Activated naive CD4-positive, alpha-beta T cell treated with anti-CD3 and anti-CD28 coated beads for 36 hours (primary cell): Measurements from ENCODE around the gene LAMA2. TPM values are rescaled to one million over a fixed set of nuclear protein-coding genes. Genes with fewer than 3 reads are reported as not detected.

ENCODE experiments used
- CTCF ChIA-PET: fragments of 350-600 bp; sonication (Branson Sonifier 250); formaldehyde crosslinking; loops from one replicate; lab custom pipeline; 2021; ENCODE audit warnings: antibody characterized with exemption; lab: Charles Lee
- DNase-seq: peaks from one replicate; pipeline ENCODE4 v3.0.0-alpha.2; 2020
- H3K27ac Mint-ChIP-seq: one replicate; pipeline ENCODE4 v1.8.0; 2021; ENCODE audit warnings: mild to moderate bottlenecking, mixed read lengths
- H3K27me3 Mint-ChIP-seq: one replicate; pipeline ENCODE4 v1.8.0; 2021; ENCODE audit warnings: low read depth, mixed read lengths
- H3K36me3 Mint-ChIP-seq: one replicate; pipeline ENCODE4 v1.8.0; 2021; ENCODE audit warnings: low read depth, mixed read lengths
- H3K4me1 Mint-ChIP-seq: one replicate; pipeline ENCODE4 v1.8.0; 2021; ENCODE audit warnings: low read depth, mixed read lengths
- H3K4me3 Mint-ChIP-seq: one replicate; pipeline ENCODE4 v1.8.0; 2021; ENCODE audit warnings: mild to moderate bottlenecking, moderate library complexity, mixed read lengths
- H3K9me3 Mint-ChIP-seq: one replicate; pipeline ENCODE4 v1.8.0; 2021; ENCODE audit warnings: mixed read lengths
- intact Hi-C: fragments of 100-400 bp; cut with micrococcal nuclease; formaldehyde crosslinking; loops from one replicate; pipeline ENCODE4 v1.15.1; 2023
- total RNA-seq, 2 experiments: library from RNA; stranded (reverse); gene quantifications; one replicate each; pipeline ENCODE4 v1.2.3, GENCODE V29; 2021

The LAMA2 gene
- total RNA-seq, 2 experiments from 2014 or later: 0.86 to 2.2 TPM

DNA sequence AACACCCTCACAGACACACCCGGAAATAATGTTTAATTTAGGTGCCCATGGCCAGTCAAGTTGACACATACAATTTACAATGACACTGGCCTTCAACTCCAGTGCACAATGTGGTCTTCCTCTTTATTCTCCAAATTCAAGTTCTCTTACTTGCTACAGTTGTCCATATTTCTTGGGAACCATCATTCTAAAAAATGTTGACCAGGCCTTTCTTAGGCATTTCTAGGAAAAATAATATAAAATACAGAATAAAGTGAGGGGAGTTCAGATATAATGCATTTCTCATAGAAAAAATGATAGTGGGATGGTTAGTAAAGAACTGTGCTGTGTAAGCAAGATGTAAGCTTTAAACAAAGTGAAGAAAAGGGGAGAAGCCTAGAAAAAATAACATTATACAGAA, 528.2 kb downstream of the LAMA2 start:
- Mint-ChIP-seq H3K36me3 (no peaks in the 10 kb centered on the region), H3K9me3 (no peaks in the 10 kb centered on the region), H3K4me1 (no peaks in the 10 kb centered on the region), H3K4me3 (no peak overlapping the region), H3K27ac (no peak overlapping the region), H3K27me3 (no peaks in the 10 kb centered on the region)
- CTCF ChIA-PET: no interaction called here
- DNase-seq: no peak
- intact Hi-C loops: no loop called here

DNA sequence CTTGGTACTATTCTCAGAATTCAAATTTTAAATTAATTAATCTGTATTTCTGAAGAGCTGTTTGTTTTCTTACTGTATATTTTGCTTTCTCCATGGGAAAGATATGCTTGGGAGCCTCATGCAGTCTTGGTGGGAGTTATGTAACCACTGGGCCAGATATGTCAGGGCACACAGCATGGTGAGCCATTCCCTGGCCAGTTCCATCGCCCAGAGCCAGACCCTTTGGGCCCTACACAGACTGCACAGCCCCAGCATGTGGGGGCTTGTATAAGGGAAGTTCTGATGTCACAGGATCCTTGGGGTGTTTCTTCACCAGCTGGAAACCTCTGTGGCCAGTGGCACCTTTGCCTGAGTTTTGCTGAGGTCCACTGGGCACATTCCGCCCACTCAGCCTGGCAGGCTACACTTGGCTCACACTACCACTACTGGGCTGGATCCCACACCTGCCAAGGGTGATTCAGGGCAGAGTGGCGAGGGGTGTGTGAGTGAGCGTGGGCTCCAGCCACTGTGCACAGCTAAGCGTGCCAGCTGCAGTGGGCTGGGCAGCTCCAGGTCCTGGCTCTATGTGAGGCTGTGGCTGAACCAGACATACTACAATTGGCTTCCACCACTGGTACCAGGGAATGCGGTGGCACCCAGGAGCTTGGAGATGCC, 533.5 kb downstream of the LAMA2 start:
- CTCF ChIA-PET: interaction anchor here (0.6 kb wide), 1 partner anchor 64 kb away, joined by 3 read pairs; no protein-coding TSS in a partner anchor
- no peak overlapping the region for H3K4me3 Mint-ChIP-seq
- no peaks in the 10 kb centered on the region for H3K36me3 Mint-ChIP-seq
- intact Hi-C loops: no loop called here
- no peaks in the 10 kb centered on the region for H3K9me3 Mint-ChIP-seq
- no peaks in the 10 kb centered on the region for H3K27me3 Mint-ChIP-seq
- H3K27ac Mint-ChIP-seq: no peak overlapping the region
- H3K4me1 Mint-ChIP-seq: no peaks in the 10 kb centered on the region
- no peak for DNase-seq

DNA sequence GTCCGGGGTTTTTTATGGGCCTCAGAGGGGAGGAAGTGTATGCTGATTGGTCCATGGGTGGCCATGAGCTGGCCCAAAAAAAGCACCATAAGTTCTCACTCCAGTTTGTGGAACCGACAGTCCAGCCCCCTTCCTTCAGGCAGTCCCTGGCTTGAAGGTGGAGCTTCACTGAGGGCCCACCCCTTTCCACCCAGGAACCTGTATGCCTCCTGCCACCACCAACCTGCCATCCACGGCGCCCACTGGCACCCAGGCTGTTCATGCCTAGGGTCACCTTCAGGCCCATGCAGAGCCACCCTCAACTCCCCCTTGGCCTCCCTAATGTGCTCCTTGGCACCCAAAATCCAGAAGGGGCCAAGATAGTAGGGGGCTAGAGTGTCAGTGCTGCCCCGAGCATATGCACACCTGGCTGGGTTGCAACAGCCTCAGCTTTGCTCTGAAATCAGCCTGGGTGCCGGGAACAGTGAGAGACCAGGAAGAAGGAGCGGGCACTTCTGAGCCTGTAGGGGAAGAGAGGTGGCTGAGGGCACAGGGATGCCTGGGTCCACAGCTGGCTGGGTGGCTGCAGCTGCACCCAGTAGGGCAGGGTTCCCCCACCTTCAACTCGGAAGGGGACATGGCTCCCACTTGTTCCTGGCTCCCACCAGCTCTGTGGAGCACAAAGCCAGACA, 534.6 kb downstream of the LAMA2 start:
- H3K4me3 Mint-ChIP-seq: no peak overlapping the region
- no peaks in the 10 kb centered on the region for H3K9me3 Mint-ChIP-seq
- CTCF ChIA-PET: interaction anchor here (0.8 kb wide), 1 partner anchor 47 kb away, joined by 3 read pairs; no protein-coding TSS in a partner anchor
- DNase-seq: no peak
- H3K27me3 Mint-ChIP-seq: no peaks in the 10 kb centered on the region
- H3K36me3 Mint-ChIP-seq: no peaks in the 10 kb centered on the region
- H3K4me1 Mint-ChIP-seq: no peaks in the 10 kb centered on the region
- intact Hi-C loops: no loop called here
- no peak overlapping the region for H3K27ac Mint-ChIP-seq

DNA sequence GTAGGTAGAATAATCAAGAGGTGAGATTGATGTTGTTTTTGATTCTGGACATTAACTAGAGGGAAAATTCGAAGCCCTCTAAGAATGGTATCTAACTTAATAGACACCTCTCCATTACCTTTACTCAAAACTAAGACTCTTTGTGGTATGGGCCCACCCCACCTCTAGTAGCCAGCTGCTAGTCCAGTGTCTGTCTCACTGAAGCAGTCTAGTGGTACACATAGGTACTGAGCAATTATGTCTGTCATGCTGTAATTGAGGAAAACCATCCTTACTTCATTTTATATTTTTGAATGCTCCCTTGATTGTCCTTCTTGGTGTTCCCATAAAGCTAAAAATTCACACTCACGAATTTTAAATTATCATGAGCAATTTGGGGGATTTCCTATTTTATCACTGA, 536.4 kb downstream of the LAMA2 start:
- no peak for DNase-seq
- intact Hi-C loops: no loop called here
- Mint-ChIP-seq H3K36me3 (no peaks in the 10 kb centered on the region), H3K4me1 (no peaks in the 10 kb centered on the region), H3K9me3 (no peaks in the 10 kb centered on the region), H3K4me3 (no peak overlapping the region), H3K27ac (no peak overlapping the region), H3K27me3 (no peaks in the 10 kb centered on the region)
- CTCF ChIA-PET: no interaction called here

DNA sequence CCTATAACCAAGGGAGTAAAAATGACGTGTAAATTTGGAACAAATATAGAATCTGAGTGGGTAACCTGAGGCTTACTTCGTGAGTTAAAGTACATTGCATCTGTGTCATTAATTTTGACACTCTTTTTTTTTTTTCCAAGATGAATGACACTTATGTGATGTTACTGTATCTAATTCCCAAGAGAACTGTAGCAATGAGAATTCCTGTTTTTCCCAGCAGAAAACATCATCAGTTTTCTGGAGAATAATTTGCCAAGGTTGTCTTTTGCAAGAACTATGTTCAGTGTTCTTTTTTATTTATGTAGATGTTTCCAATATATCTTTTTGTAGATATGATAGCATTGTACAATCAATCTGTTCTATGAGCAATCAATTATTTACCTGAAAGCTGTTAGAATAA, 543.4 kb downstream of the LAMA2 start:
- no peaks in the 10 kb centered on the region for H3K9me3 Mint-ChIP-seq
- H3K4me1 Mint-ChIP-seq: no peaks in the 10 kb centered on the region
- H3K36me3 Mint-ChIP-seq: no peaks in the 10 kb centered on the region
- CTCF ChIA-PET: no interaction called here
- H3K27ac Mint-ChIP-seq: no peak overlapping the region
- intact Hi-C loops: no loop called here
- no peaks in the 10 kb centered on the region for H3K27me3 Mint-ChIP-seq
- no peak overlapping the region for H3K4me3 Mint-ChIP-seq
- no peak for DNase-seq

DNA sequence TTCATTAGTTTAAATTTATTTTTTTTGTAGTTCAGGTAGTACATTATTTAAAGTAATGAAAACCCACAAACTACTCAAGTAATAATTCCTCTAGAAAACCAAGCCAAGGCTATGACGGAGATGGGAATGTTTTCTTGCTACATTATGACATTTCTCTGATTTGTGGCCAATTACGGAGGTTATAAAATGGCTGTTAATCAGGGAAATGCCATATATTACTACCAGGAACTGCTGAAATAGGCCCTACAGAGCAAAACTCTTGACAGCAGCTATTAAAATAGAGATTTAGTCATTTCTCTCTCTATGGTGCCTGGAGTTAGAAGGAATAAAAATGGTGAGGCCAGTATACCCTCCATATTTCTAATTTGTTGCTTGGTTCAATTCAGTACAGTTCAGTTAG, 547.0 kb downstream of the LAMA2 start:
- H3K36me3 Mint-ChIP-seq: no peaks in the 10 kb centered on the region
- CTCF ChIA-PET: no interaction called here
- H3K4me3 Mint-ChIP-seq: no peak overlapping the region
- peaks cover 5% of the 10 kb centered on the region for H3K4me1 Mint-ChIP-seq
- no peak for DNase-seq
- H3K27me3 Mint-ChIP-seq: no peaks in the 10 kb centered on the region
- intact Hi-C loops: no loop called here
- no peak overlapping the region for H3K27ac Mint-ChIP-seq
- H3K9me3 Mint-ChIP-seq: no peaks in the 10 kb centered on the region

DNA sequence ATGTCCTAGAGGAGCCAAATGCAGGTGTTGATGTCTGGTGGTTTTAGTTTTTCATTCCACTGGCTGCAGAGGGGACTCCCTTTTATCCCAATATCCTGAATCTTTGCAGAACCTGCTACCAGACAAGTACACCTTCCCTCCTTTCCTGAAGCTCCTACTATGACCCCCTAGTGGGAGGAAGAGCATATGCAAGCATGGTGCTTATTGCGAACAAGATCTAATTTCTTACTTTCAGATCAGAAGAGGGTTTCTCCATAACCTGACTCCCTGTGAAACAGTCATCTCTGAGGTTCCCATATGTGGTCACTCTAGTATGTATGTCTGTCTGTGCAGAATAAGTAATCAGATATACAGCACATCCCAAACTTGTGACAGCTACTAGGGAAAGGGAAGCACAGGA, 549.8 kb downstream of the LAMA2 start:
- Mint-ChIP-seq H3K4me1 (peaks cover 5% of the 10 kb centered on the region), H3K27me3 (no peaks in the 10 kb centered on the region), H3K4me3 (no peak overlapping the region), H3K9me3 (no peaks in the 10 kb centered on the region), H3K36me3 (no peaks in the 10 kb centered on the region), H3K27ac (no peak overlapping the region)
- intact Hi-C loops: no loop called here
- CTCF ChIA-PET: no interaction called here
- DNase-seq: no peak

DNA sequence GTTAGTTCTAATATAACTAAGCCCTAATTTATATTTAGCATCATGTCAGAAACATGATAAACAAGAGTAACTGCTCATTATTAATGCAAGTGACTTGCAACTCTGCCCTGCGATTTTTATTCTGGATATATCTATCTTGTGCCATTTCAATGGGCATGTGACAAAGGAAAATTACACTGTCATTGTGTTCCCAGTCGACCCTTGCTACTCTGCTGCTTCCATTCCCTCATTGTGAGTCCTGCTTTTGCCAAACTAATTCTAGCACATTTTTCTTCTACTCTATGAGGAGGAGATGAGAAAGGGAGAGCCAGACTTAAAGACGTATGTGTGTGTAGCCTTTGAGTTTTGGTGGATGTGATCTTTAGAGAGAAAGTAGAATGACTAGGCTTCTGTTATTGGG, 551.2 kb downstream of the LAMA2 start:
- Mint-ChIP-seq H3K4me3 (no peak overlapping the region), H3K4me1 (peaks cover 5% of the 10 kb centered on the region), H3K9me3 (no peaks in the 10 kb centered on the region), H3K27ac (no peak overlapping the region), H3K36me3 (no peaks in the 10 kb centered on the region), H3K27me3 (no peaks in the 10 kb centered on the region)
- intact Hi-C loops: no loop called here
- no peak for DNase-seq
- CTCF ChIA-PET: no interaction called here

DNA sequence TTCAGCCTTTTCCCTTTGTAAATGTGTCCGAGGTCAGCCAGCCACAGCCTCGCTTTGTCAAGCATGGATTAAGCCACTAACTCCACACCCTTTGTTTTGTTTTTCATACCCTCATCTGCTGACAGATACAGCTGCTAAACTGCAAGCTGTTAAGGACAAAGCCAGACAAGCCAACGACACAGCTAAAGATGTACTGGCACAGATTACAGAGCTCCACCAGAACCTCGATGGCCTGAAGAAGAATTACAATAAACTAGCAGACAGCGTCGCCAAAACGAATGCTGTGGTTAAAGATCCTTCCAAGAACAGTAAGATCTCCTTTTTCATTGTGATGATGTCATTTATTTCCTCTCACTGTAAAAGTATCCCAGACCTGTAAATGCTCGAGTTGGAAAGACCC, 557.8 kb downstream of the LAMA2 start:
- Mint-ChIP-seq H3K4me3 (no peak overlapping the region), H3K27me3 (no peaks in the 10 kb centered on the region), H3K4me1 (peaks cover 21% of the 10 kb centered on the region), H3K27ac (no peak overlapping the region), H3K9me3 (no peaks in the 10 kb centered on the region), H3K36me3 (no peaks in the 10 kb centered on the region)
- intact Hi-C loops: loop anchor here (10.0 kb wide), 1 partner anchor 1676 kb away; no protein-coding TSS in a partner anchor
- peak; percentile 17 for DNase-seq
- CTCF ChIA-PET: no interaction called here

DNA sequence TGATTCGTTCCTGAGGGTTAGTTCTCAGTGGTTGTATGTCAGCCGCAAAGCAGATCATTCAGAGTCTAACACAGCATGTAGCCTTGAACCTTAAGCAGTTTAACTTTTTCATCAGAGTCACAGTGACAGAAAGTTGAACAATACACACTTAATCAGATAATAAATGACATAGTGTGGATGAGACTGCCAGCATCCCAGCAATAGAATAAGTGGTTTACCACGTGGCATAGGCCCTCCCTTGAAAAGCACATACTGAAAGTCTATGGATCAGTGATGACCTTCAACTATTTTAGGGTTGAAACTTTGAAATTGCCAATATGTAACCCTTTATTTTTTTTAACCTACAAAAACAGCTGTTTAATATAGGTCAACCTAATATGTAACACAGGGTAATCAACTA, 561.7 kb downstream of the LAMA2 start:
- DNase-seq: no peak

DNA sequence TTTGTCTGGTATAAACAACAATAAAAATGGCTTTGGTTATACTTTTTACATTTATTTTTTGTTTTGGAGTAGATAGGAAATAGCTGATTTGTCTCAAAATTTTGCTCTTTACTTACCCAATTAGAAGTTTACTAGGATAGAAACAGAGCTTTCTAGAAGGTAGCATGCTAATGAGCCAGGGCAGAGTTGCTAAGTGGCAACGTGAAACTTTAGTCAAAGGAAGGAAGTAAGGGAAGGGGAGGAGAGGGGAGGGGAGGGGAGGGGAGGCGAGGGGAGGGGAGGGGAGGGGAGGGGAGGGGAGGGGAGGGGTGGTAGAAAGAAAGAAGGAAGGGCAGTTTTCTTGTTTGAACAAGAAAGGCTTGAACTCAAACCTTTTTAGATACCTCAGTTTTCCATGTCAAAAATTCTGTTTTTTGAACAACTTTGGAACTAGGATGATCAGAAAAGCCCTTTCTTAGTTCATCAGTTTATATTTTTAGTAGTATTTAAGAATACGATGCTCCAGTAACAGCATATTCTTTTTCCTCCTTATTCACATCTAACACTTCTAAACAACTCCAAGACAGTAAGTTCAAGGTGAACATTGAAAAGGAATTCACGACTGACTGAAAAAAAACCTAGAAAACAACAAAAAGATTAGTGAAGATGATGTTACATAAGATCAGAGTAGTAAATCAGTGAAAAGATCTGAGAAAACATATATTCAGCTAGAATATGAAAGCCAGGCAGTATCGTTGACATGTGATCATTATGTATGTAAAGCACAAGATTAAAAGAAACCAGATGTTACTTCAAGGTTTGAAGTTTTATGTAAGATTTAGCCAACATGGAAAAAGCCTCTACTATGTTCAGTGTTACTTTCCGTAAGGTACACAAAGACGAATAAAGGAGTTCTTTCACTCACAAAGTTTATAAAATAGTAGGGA, 563.6 kb downstream of the LAMA2 start:
- intact Hi-C loops: loop anchor here (5.0 to 10.0 kb wide), 3 partner anchors 164 to 1682 kb away; no protein-coding TSS in a partner anchor
- no peak overlapping the region for H3K27ac Mint-ChIP-seq
- H3K4me1 Mint-ChIP-seq: peaks cover 64% of the 10 kb centered on the region
- H3K4me3 Mint-ChIP-seq: no peak overlapping the region
- DNase-seq: peak; percentile 9
- H3K27me3 Mint-ChIP-seq: no peaks in the 10 kb centered on the region
- CTCF ChIA-PET: interaction anchor here (0.7 kb wide), 1 partner anchor 152 kb away, joined by 5 read pairs; no protein-coding TSS in a partner anchor
- H3K9me3 Mint-ChIP-seq: no peaks in the 10 kb centered on the region
- no peaks in the 10 kb centered on the region for H3K36me3 Mint-ChIP-seq

More for the DNA sequence above, 561.7 kb downstream of the LAMA2 start:
- no peaks in the 10 kb centered on the region for H3K27me3 Mint-ChIP-seq
- no peak overlapping the region for H3K4me3 Mint-ChIP-seq
- H3K9me3 Mint-ChIP-seq: no peaks in the 10 kb centered on the region
- peaks cover 58% of the 10 kb centered on the region for H3K4me1 Mint-ChIP-seq
- H3K27ac Mint-ChIP-seq: peak overlapping the region; percentile 22
- intact Hi-C loops: loop anchor here (5.0 to 10.0 kb wide), 3 partner anchors 162 to 1680 kb away; no protein-coding TSS in a partner anchor
- CTCF ChIA-PET: no interaction called here
- no peaks in the 10 kb centered on the region for H3K36me3 Mint-ChIP-seq

DNA sequence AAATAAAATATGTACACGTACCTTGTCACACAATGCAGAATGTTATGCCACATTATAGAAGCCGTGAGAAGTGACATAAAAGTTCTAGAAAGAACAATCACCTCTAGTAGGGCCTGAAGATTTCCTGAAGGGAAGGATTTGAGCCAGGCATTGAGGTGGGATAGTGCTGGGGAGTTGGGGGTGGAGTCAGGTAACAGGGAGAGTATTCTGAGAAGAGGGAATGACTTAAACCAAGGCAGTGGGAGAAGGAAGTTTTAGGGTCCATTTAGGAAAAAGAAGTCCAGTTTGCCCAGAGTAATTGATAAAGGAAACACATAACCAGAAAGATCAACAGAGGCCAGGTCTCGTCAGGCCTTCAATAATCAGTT, 564.2 kb downstream of the LAMA2 start:
- Mint-ChIP-seq H3K27me3 (no peaks in the 10 kb centered on the region), H3K4me3 (no peak overlapping the region), H3K36me3 (no peaks in the 10 kb centered on the region), H3K4me1 (peaks cover 67% of the 10 kb centered on the region), H3K27ac (peak overlapping the region; percentile 33), H3K9me3 (no peaks in the 10 kb centered on the region)
- intact Hi-C loops: loop anchor here (5.0 to 10.0 kb wide), 3 partner anchors 165 to 1682 kb away; no protein-coding TSS in a partner anchor
- DNase-seq: no peak
- CTCF ChIA-PET: no interaction called here
